HG03097 (cell line): Measurements from ENCODE around the gene KIFC1.

Experiments
- ATAC-seq: cut with Tn5 transposase; IDR thresholded peaks from one replicate; pipeline ENCODE4 v1.9.1; 2021; ENCODE audit not compliant: unreplicated experiment, low FRiP score

KIFC1 gene

GRCh38 chr6:33424855-33425667 lies 33.4 kb downstream of the KIFC1 start:
- ATAC-seq: no peak

- no peak for ATAC-seq
Measured at GRCh38 chr6:33425668-33426577, 34.3 kb downstream of the KIFC1 start.

- no peak for ATAC-seq
Measured at GRCh38 chr6:33426590-33427511, 35.2 kb downstream of the KIFC1 start.

- no peak for ATAC-seq
Measured at GRCh38 chr6:33427585-33428223, 36.1 kb downstream of the KIFC1 start.

GRCh38 chr6:33428224-33428965 lies 36.8 kb downstream of the KIFC1 start:
- ATAC-seq: no peak

GRCh38 chr6:33428966-33429749 lies 37.5 kb downstream of the KIFC1 start:
- no peak for ATAC-seq

- no peak for ATAC-seq
Measured at GRCh38 chr6:33429750-33430052, 38.1 kb downstream of the KIFC1 start.

- no peak for ATAC-seq
Measured at GRCh38 chr6:33430334-33430733, 38.7 kb downstream of the KIFC1 start.

- ATAC-seq: no peak
Measured at GRCh38 chr6:33430991-33431879, 39.6 kb downstream of the KIFC1 start.

GRCh38 chr6:33431880-33432541 lies 40.4 kb downstream of the KIFC1 start:
- no peak for ATAC-seq

- ATAC-seq: no peak
Measured at GRCh38 chr6:33432546-33432945, 40.9 kb downstream of the KIFC1 start.

GRCh38 chr6:33433001-33433543 lies 41.4 kb downstream of the KIFC1 start:
- ATAC-seq: no peak

- ATAC-seq: no peak
Measured at GRCh38 chr6:33433544-33434191, 42.0 kb downstream of the KIFC1 start.

- no peak for ATAC-seq
Measured at GRCh38 chr6:33434961-33435360, 43.3 kb downstream of the KIFC1 start.

GRCh38 chr6:33437666-33438065 lies 46.0 kb downstream of the KIFC1 start:
- no peak for ATAC-seq

- ATAC-seq: no peak
Measured at GRCh38 chr6:33438978-33439594, 47.5 kb downstream of the KIFC1 start.
